Upper lobe of right lung (tissue), 1 donor: ENCODE results near the gene GBF1. TPM values are rescaled to one million over a fixed set of nuclear protein-coding genes. Genes with fewer than 3 reads are reported as not detected.

ENCODE experiments used
- ATAC-seq: fragments of 200-7000 bp; cut with Tn5 transposase; one replicate; pipeline ENCODE4 v1.9.1; 2020; ENCODE audit warnings: mild to moderate bottlenecking, moderate library complexity
- DNase-seq: peaks from one replicate; pipeline ENCODE4 v3.0.0-alpha.2; 2020
- H3K27ac ChIP-seq: fragments of 200-600 bp; one replicate; pipeline ENCODE4 v1.8.0; 2022
- H3K27me3 ChIP-seq: fragments of 200-600 bp; one replicate; pipeline ENCODE4 v1.8.0; 2022; ENCODE audit warnings: mild to moderate bottlenecking
- H3K36me3 ChIP-seq: fragments of 200-600 bp; one replicate; pipeline ENCODE4 v1.8.0; 2022
- H3K4me1 ChIP-seq: fragments of 200-600 bp; one replicate; pipeline ENCODE4 v1.8.0; 2022
- H3K4me3 ChIP-seq: fragments of 200-600 bp; one replicate; pipeline ENCODE4 v1.8.0; 2022; ENCODE audit warnings: mild to moderate bottlenecking
- H3K9me3 ChIP-seq: fragments of 200-600 bp; one replicate; pipeline ENCODE4 v1.8.0; 2022
- CTCF ChIP-seq: fragments of 200-600 bp; IDR thresholded peaks from one replicate; pipeline ENCODE4 v1.8.0; 2022; ENCODE audit warnings: antibody characterized with exemption
- intact Hi-C: fragments of 100-400 bp; cut with DNase I; formaldehyde crosslinking; loops from one replicate; pipeline ENCODE4 v1.11.0; 2022
- total RNA-seq: library from RNA; stranded (reverse); fragmentation: NEBNext Ultra II Directional; extraction: Animal tissue kit (Norgen Biotek cat#: 25700); gene quantifications from one replicate; pipeline ENCODE4 v1.2.1, GENCODE V29; 2021
- donor health status: DM: no; HTN: yes; CAD: no; lungs with severe emphysema.

The GBF1 gene
- total RNA-seq, 1 donor from 2014 or later, result 38.5 TPM

GRCh38 chr10:102422545-102423129 is 177.3 kb downstream of the GBF1 start:
- peak overlapping the region; percentile 81 for H3K4me3 ChIP-seq
- peaks cover 21% of the 10 kb centered on the region for H3K36me3 ChIP-seq
- H3K4me1 ChIP-seq, result peaks cover 32% of the 10 kb centered on the region
- intact Hi-C loops, result no loop called here
- peak overlapping the region; percentile 88 for H3K27ac ChIP-seq
- peak; percentile 94 for DNase-seq
- TF ChIP-seq CTCF, result peak; percentile 81
- ATAC-seq, result peak; percentile 77
- peaks cover 9% of the 10 kb centered on the region for H3K27me3 ChIP-seq
- H3K9me3 ChIP-seq, result no peaks in the 10 kb centered on the region

GRCh38 chr10:102423372-102423968 is 178.1 kb downstream of the GBF1 start:
- Histone ChIP-seq H3K4me3 (no peak overlapping the region), H3K36me3 (peaks cover 21% of the 10 kb centered on the region), H3K4me1 (peaks cover 32% of the 10 kb centered on the region), H3K27me3 (peaks cover 4% of the 10 kb centered on the region), H3K27ac (peak overlapping the region; percentile 88), H3K9me3 (no peaks in the 10 kb centered on the region)
- intact Hi-C loops, result no loop called here
- ATAC-seq (no peak), DNase-seq (no peak)
- TF ChIP-seq CTCF, result no peak

GRCh38 chr10:102424145-102424544 is 178.8 kb downstream of the GBF1 start:
- H3K9me3 ChIP-seq, result no peaks in the 10 kb centered on the region
- H3K27me3 ChIP-seq, result no peaks in the 10 kb centered on the region
- H3K4me3 ChIP-seq, result no peak overlapping the region
- H3K36me3 ChIP-seq, result peaks cover 21% of the 10 kb centered on the region
- no peak for ATAC-seq
- DNase-seq, result no peak
- TF ChIP-seq CTCF, result no peak
- peaks cover 28% of the 10 kb centered on the region for H3K4me1 ChIP-seq
- intact Hi-C loops, result no loop called here
- no peak overlapping the region for H3K27ac ChIP-seq

- Histone ChIP-seq H3K4me3 (no peak overlapping the region), H3K4me1 (peaks cover 21% of the 10 kb centered on the region), H3K36me3 (peaks cover 21% of the 10 kb centered on the region), H3K27ac (no peak overlapping the region), H3K9me3 (no peaks in the 10 kb centered on the region), H3K27me3 (no peaks in the 10 kb centered on the region)
- DNase-seq (no peak), ATAC-seq (no peak)
- no peak for TF ChIP-seq CTCF
- intact Hi-C loops, result no loop called here
These were observed 179.6 kb downstream of the GBF1 start for GRCh38 chr10:102424916-102425315.

GRCh38 chr10:102425444-102425843 is 180.1 kb downstream of the GBF1 start:
- ATAC-seq, result no peak
- intact Hi-C loops, result no loop called here
- Histone ChIP-seq H3K9me3 (no peaks in the 10 kb centered on the region), H3K36me3 (peaks cover 21% of the 10 kb centered on the region), H3K4me1 (peaks cover 17% of the 10 kb centered on the region), H3K27ac (no peak overlapping the region), H3K27me3 (no peaks in the 10 kb centered on the region), H3K4me3 (no peak overlapping the region)
- TF ChIP-seq CTCF, result no peak
- DNase-seq, result no peak
